Measurements from ENCODE around the gene UBA6.
"Not testable (repeated sequence)": the region's sequence is repeated elsewhere in the genome, so short reads cannot be mapped to it uniquely, and the experiment has no call there.

Gene UBA6

GRCh38 chr4:67700738-67701516 is at the start of gene UBA6:
Gene UBA6, minus strand, starts transcription at chr4:67701155. Its CDS starts 36 bp downstream, at chr4:67701119.
- DNase-seq: peak; percentile 45 to 96 (median 88)

- no peak for DNase-seq
These were observed 49.7 kb upstream of the UBA6 start for GRCh38 chr4:67750691-67751090.

- no peak for DNase-seq
These were observed 48.3 kb upstream of the UBA6 start for GRCh38 chr4:67749286-67749685.

GRCh38 chr4:67746797-67747495 is 46.0 kb upstream of the UBA6 start:
- DNase-seq: no peak

DNA sequence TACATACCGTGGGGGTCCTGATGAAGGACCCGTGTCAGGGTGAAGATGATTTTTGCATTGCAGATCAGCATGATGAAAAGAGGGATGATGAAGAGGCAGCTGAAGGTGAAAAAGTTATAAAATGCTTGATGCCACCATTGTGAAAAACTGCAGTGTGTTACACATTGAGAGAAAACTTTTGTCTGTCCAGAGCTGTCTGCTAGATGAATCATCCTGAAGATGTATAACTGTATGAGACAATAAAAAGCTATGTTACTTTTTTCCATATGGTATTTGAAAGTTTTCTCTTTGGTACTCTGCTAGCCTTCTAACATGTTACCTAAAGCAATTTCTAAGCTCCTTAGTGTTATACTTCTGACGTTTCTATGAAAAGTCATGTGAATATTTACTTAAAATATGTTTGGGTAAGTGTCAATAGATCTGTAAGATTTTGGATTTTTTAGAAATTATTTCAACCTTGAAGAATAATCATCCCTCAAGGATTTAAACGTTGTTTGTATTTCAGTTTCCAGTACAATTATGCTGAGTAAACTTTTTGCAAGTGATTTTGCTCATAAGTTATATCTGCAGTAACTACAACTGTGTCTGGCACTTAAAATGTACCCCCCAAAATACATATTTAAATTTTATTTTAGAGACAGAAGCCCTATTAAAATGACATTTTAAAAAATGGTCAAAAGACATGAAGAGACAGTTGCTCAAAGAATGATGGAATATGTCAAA is 43.8 kb upstream of the UBA6 start:
- DNase-seq: no peak

GRCh38 chr4:67743194-67743593 is 42.2 kb upstream of the UBA6 start:
- no peak for DNase-seq

DNA sequence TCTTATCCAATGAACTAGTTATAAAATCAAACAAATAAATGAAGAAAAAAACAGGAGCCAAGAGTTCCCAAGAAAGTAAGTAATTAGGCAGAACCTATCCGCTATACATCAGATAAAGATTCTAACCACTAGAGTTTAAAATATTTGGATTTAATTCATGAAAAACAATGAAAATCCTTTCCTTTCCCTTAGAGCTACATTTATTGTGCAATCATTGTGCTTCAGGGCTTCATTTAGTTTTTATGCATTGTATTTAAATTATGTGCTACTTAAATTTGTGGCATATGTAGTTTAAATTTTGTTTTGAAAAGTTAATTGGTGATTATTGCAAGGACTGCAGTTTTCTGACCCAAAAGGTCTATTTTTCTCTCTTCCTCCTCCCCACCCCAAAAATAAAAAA is 35.3 kb upstream of the UBA6 start:
- no peak for DNase-seq

DNA sequence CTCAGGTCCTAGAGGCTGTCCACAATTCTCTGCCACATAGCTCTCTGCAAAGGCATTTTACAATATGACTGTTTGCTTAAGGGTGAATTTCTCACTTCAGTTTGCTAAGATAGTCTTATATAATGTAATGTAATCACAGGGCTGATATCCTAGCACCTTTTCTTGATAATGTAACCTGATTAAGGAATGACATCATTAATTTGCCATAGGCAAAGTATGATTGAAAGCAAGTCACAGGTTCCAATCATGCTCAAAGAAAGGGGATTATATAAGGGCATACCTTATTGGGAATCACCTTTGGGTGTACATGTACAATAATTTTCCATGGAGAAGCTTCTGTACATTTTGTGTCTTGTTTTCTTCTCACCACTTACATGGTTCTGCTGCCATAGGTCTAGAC is 34.4 kb upstream of the UBA6 start:
- DNase-seq: no peak

- not testable (repeated sequence) for DNase-seq
These were observed 29.6 kb upstream of the UBA6 start for GRCh38 chr4:67730511-67730910.

DNA sequence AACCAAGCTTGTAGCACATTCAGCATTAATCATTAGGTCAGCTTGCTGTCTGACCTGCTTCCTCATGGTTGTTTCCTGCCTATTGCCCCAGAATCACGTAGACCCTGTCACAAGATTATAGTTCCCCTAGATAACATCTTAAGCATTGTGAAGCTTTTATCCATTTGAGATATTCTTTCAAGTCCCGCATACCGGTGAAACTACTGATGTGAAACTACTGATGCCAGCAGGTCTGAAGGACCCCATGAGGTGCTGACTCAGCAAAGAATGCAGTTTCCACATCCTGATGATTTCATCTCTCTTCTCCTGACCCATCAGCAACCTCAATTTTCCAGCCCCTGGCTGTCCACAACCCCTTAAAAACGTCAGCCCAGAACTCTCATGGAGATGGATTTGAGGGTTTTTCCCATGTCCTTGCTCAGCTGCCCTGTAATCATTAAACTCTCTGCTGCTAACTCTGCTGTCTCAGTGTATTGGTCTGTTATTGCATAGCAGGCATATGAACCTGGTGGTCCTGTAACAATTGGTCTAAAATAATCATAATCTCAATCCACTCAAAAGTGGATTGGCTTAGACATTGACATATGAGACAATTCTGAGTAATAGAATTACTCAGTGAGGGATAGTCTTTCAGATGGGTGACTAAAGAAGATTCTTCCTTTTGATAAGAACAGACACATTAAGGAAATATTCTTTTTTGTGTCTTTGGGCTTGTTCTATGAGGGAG is 26.3 kb upstream of the UBA6 start:
- no peak for DNase-seq

DNA sequence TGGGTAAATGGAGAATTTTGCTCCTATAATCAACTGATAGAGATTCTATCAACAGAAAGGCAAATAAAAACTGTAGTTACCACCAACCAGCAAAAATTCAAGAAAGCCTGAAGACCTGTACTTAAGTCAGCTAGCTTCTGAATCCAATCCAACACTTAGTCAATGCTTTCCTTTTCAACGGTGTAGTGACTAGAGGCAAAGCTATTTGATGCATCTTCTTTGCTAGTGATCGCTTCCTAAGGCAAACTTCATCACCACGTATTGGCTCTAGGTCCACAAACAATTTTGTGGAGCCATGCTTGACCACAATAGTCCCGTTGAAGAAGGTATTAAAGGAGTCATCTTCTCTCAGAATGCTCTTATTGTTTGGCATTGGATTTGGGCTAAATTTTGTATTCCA is 25.0 kb upstream of the UBA6 start:
- DNase-seq: no peak

DNA sequence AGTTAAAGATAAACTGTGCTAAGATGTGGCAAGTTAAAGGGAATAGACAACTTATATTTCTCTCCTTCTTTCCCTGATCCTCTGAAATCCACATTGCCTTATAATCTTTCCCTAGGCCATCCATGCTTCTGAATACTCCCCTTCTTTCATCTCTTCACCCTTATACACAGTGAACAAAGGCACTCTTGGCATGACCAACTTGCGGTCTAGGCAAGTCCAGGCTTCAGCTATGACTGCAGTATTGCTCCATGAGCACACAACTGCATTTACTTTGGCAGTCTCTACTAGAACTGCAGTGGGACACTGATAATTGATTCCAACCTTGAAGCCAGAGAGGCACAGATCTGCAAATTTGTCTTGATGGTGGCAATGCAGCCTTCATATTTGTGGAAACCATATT is 24.2 kb upstream of the UBA6 start:
- no peak for DNase-seq

- DNase-seq: peak in 1 of 14 donors; percentile 24
These were observed 23.0 kb upstream of the UBA6 start for GRCh38 chr4:67723949-67724348.

- no peak for DNase-seq
These were observed 22.4 kb upstream of the UBA6 start for GRCh38 chr4:67723341-67723740.

- no peak for DNase-seq
These were observed 21.0 kb upstream of the UBA6 start for GRCh38 chr4:67721770-67722597.

- DNase-seq: no peak
These were observed 20.4 kb upstream of the UBA6 start for GRCh38 chr4:67721315-67721769.

DNA sequence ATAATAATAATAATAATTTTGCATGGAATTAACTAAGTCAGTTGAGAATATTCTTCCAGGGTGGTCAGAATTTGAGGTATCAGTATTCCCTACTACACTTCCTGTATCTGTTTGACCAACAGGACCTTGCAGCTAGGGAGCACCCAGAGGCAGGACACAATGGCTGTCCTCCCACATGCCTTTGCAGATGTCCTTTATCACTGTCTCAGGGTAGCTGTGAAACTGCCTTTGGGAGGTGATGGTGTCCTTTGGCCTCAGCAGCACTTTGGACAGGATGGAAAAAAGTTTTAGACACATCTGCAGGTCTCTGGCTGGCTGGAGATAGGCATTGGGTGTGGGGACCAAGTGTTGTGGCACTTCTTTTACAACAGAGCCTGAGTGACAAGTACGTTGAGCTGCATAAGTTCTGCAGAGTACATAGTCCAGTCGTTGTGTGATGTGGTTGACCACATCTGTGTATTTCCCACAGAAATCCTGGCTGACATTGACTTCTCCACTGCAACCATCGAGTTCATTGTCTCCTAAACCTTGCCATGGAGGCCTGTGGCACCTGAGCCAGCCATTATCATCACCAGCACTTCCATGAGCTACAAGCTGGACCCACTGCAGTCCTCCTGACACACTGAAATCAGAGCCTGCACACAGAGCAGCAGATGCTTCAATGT is 19.1 kb upstream of the UBA6 start:
- no peak for DNase-seq

DNA sequence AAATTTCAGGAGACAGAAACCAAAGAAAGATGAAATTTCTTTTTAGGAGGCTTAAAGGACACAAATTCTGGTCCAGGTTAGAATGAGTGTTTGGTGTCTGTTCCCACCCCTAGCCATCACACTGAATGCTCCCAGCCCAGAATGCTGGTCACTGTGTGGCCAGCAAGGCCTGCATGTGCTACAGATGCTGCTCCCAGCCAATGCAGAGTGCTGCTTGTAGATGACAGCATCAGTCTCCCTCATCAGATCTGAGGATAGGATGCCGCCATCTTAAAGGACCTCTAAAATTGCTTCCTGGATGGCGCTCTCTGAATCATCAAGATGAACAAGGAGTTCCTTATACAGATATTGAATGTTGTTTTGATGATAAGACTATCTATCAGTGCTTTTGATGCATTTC is 17.9 kb upstream of the UBA6 start:
- no peak for DNase-seq

DNA sequence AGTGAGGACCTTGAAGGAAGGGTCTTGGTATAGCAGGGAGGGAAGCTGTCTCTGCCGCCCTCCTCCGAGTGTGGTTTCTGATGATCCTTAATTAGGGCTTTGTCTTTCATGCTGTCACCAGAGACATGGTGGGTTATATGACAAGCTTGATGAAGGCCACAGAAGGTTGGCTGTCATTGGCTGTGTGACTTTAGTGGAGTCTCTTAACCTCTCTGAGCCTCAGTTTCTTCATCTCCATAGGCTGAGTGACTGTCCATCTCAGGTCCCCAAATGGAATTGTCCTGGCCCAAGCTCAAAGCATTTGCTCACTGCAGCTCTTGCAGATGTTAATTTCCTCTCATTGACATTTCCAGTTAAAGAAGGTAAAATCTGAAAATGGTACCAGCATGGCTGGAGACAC is 16.6 kb upstream of the UBA6 start:
- no peak for DNase-seq

DNA sequence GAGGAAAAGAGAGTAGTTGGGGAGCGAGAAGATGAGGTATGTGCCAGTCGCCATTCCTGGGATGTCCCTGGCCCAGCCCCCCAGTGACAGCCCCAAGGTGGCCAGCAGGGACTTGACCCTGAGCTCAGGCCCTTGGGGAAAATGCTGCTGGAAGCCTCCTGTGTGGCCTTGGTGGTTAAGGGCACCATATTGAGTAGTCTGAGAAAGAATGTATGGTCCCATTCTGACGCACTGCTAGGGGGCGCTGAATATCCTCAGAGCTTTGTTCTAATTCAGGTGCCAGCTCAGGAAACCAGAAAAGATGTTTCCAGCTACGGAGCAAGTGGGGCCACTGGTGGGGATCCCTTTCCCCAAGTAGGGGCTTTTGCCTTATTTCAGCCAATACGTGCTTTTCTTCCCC is 14.0 kb upstream of the UBA6 start:
- no peak for DNase-seq

DNA sequence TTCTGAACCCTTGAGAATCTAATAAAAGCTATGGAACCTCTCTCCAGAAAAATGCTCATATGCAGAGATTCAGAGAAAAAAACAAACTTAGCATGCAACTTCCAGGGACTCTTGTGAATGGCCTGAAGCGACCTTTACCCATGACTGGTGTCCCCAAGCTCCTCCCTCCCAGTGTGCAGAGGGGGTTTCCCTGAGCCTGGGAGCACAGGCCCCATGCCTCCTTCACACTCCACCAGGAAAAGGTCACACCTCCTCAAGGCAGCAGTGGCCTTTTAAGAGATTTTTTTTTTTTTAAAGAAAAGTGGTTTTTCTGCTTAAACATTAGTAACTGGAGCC is 13.3 kb upstream of the UBA6 start:
- DNase-seq: no peak

All from C1 segment of cervical spinal cord (tissue), 14 donors.